GM18868 (cell line): ENCODE measurements around the gene CDON.
"Not testable (repeated sequence)": the region's sequence is repeated elsewhere in the genome, so short reads cannot be mapped to it uniquely, and the experiment has no call there.

Source experiments
- ATAC-seq: cut with Tn5 transposase; IDR thresholded peaks from one replicate; pipeline ENCODE4 v1.9.1; 2021; ENCODE audit warnings: mild to moderate bottlenecking, moderate library complexity; ENCODE audit not compliant: unreplicated experiment

The CDON gene

GRCh38 chr11:125930076-125930450 lies 132.6 kb downstream of the CDON start:
- no peak for ATAC-seq

GRCh38 chr11:125929445-125930075 lies 133.1 kb downstream of the CDON start:
- ATAC-seq: no peak

GRCh38 chr11:125926682-125927081 lies 136.0 kb downstream of the CDON start:
- ATAC-seq: no peak

- no peak for ATAC-seq
Measured at GRCh38 chr11:125925804-125926203, 136.9 kb downstream of the CDON start.

GRCh38 chr11:125925247-125925740 lies 137.4 kb downstream of the CDON start:
- ATAC-seq: no peak

GRCh38 chr11:125924384-125925007 lies 138.2 kb downstream of the CDON start:
- ATAC-seq: no peak

GRCh38 chr11:125923633-125924032 lies 139.0 kb downstream of the CDON start:
- ATAC-seq: no peak

GRCh38 chr11:125923012-125923579 lies 139.6 kb downstream of the CDON start:
- no peak for ATAC-seq

GRCh38 chr11:125922156-125922555 lies 140.5 kb downstream of the CDON start:
- ATAC-seq: no peak

GRCh38 chr11:125921042-125921441 lies 141.6 kb downstream of the CDON start:
- no peak for ATAC-seq

- no peak for ATAC-seq
Measured at GRCh38 chr11:125918140-125918840, 144.4 kb downstream of the CDON start.

GRCh38 chr11:125916683-125917347 lies 145.9 kb downstream of the CDON start:
- ATAC-seq: no peak

- not testable (repeated sequence) for ATAC-seq
Measured at GRCh38 chr11:125914601-125915000, 148.1 kb downstream of the CDON start.

GRCh38 chr11:125910226-125910849 lies 152.3 kb downstream of the CDON start:
- no peak for ATAC-seq
